ENCODE data around the gene PSMF1.
"Not testable (repeated sequence)": the region's sequence is repeated elsewhere in the genome, so short reads cannot be mapped to it uniquely, and the experiment has no call there.

The PSMF1 gene

GRCh38 chr20:1122388-1123315, 4.2 kb downstream of the PSMF1 start:
- no peak for DNase-seq (ENCODE audit: low read depth)

GRCh38 chr20:1123666-1124065, 5.3 kb downstream of the PSMF1 start:
- DNase-seq (ENCODE audit: low read depth), result no peak

DNA sequence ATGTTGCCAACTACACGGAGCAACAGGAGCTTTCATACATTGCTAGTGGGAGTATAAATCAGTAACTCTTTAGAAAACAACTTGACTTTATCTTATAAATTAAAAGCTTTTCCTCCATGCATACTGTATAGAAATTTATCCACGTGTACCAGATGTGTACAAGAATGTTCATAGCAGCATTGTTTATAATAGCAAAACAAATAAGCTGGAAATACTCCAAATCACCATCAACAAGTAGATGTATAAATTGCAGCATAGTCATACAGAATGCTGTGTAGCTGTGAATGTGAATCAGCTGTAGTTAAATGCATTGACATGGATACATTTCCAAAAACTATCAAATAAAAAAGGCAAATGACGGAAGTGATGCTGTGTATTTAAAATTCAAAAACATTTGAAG, 6.0 kb downstream of the PSMF1 start:
- DNase-seq (ENCODE audit: low read depth), result no peak

DNA sequence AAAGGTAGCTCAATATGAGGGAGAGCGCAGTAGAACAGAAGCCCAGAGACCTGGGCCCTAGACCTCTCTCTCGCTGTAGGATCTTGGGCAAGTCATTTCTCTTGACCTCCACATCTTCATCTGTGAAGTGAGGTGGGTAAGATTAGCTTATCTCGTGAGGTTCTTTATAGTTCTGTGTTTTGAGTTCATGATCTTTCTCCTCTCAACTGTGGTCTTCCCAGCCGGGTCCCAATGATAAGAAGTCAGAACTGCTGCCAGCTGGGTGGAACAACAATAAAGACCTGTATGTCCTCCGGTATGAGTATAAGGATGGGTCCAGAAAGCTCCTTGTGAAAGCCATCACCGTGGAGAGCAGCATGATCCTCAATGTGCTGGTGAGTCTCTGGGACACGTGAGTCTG, 6.9 kb downstream of the PSMF1 start:
- no peak for DNase-seq (ENCODE audit: low read depth)

- no peak for DNase-seq (ENCODE audit: low read depth)
These were observed 9.4 kb downstream of the PSMF1 start for GRCh38 chr20:1127840-1128239.

GRCh38 chr20:1130058-1130694, 11.8 kb downstream of the PSMF1 start:
- no peak for DNase-seq (ENCODE audit: low read depth)

- DNase-seq (ENCODE audit: low read depth), result no peak
These were observed 12.4 kb downstream of the PSMF1 start for GRCh38 chr20:1130847-1131246.

DNA sequence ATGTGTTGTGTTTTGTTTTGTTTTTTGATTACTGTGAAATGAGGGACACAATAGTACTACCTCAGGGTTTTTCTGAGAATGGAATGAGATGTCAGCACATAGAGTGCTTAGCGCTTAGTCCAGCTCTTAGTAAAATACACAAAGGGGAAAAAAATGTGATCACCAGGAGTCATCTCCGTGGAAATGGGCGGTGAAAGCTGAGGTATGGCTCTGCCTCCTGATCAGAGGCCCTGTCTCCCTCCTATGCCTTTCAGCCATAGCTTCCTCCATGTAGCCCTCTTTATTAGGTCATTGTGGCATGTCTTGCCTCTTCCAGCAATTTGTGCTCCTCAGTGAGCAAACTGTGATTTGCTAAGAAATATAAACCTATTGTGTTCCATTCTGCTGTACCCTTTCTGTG, 13.0 kb downstream of the PSMF1 start:
- DNase-seq (ENCODE audit: low read depth), result no peak

DNA sequence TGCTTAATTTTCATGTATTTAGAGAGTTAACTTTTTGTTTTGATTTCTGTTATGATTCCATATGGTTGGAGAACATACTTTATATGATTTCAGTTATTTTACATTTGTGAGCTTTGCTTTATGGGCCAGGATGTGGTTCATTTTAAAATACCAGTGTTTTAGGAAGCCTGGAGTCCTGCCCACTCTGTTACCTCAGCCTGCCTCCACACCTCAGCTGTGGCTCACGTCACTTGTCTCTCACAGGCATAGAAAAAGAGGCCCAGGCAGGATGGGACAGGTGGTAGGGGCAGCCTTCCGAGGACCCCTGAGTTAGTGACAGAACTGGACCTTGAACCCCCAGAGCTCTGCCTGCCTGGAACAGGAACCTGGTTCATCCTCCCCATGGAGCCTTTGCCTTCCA, 16.0 kb downstream of the PSMF1 start:
- DNase-seq (ENCODE audit: low read depth), result no peak

GRCh38 chr20:1134836-1135235, 16.4 kb downstream of the PSMF1 start:
- no peak for DNase-seq (ENCODE audit: low read depth)

DNA sequence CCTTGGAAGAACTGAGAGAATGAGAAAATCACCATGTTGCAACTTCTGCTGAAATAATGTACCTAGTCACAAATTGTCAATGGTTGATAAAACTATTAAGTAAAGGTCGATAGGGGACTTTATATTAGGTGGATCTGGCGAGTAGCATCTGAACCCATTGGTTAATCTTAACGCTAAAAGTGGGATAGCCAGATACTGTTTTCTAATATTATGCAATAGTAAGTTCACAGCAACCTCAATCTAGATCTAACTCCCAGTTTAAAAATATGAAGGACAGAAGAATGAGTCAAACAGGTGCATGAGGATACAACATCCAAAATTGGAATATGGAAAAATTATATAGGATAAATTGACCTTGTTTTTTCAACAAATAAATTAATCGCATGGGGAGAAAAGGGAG, 18.8 kb downstream of the PSMF1 start:
- no peak for DNase-seq (ENCODE audit: low read depth)

GRCh38 chr20:1144401-1145172, 26.2 kb downstream of the PSMF1 start:
- no peak for DNase-seq (ENCODE audit: low read depth)

DNA sequence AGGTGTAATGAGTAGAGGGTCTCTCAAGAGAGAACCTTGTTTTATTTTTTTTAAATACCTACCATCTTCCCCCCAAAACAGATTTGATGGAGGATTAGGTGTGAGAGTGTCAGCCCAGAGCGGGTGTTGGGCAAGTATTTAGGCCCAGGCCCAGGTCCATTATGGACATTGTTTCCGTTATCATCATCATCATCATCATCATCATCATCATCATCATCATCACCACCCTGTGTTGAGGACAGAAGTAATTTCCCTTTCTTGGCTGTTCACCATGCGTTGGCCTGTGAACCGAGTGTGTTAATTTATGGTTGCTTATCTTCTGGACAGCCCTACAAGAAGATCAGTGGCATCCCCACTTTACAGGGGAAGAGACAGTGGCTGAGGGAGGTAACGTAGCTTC, 28.6 kb downstream of the PSMF1 start:
- DNase-seq (ENCODE audit: low read depth), result no peak

GRCh38 chr20:1149812-1150211, 31.4 kb downstream of the PSMF1 start:
- not testable (repeated sequence) for DNase-seq (ENCODE audit: low read depth)

DNA sequence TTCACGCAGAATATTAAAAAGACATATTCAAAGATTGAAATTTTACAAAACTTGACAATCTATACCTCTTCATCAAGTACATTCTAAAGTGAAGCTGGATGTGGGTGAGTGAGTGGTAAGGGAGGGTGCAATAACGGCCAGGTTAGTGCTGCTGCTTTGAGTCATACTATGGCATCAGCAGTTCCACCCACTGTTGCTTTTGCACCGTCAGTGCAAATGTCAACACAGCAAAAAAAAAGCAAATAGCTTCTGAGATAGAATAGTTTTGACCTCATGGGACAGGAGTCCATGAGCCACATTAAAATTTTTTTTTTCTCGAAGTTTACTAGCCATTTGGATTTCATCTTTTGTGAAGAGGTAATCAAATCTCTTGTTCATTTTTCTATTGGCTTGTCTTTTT, 31.8 kb downstream of the PSMF1 start:
- no peak for DNase-seq (ENCODE audit: low read depth)

DNA sequence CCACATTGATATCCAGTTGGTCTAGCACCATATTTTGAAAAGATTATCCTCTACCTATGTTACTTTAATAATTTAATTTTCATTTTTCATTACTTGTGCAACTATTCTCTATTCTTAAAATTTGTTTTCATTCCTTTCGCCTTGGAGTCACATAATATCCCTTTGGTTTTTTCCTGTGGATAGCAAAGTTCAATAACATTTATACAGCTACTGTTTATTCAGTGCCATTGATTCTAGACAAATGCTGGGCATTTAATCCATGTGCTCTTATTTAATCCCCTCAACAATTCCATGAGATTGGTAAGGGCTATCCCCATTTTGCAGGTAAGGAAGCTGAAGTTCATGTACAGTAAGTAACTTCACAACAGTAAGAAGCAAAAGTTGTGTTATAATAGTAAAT, 32.6 kb downstream of the PSMF1 start:
- no peak for DNase-seq (ENCODE audit: low read depth)

DNA sequence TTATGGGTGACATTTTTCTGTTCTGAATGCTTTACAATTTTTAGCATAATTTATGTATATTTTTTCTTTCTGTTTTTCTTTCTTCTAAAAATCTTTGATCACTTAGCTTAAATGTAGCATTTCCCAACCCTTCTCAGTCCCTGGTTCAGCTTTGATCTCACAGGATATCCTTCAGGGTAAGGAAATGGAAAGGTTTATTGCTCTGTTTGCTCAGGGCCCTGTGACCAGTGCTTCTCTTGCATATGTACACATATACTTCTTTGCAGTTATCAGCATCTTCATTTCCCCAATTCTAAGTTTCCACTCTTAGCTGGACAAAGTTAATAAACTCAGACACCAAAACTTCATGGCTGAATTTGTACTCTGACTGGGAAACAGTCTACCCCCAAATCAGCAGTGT, 35.8 kb downstream of the PSMF1 start:
- DNase-seq (ENCODE audit: low read depth), result no peak

DNA sequence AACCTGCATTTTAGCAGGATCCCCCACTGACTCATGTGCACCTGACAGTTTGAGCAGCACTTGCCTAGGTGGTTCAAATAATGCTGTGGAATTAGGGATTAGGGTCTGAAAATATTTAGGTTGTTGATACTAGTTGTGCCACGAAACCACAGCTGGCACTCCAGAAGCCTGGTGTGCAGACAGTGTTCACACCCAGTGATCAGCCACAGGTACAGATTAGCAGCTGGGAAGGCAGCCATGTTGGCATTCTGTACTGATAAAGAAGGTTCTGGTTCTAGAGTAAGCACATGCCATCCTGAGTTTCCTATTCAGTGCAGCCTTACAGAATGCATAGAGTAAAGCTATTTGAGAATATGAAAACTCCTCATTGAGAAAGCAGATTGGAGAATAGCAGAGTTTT, 36.3 kb downstream of the PSMF1 start:
- no peak for DNase-seq (ENCODE audit: low read depth)

GRCh38 chr20:1155342-1155741, 36.9 kb downstream of the PSMF1 start:
- no peak for DNase-seq (ENCODE audit: low read depth)

DNA sequence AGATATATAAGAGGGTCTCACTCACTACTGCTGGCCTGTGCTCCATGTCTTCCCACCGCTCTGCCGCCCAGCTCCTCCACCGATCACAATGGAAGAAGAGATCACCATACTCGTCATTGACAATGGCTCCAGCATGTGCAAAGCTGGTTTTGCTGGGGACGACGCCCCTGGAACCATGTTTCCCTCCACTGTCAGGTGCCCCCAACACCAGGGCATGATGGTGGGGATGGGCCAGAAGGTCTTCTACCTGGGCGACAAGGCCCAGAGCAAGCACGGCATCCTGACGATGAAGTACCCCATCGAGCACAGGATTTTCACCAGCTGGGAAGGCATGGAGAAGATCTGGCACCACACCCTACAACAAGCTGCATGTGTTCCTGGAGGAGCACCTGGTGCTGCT, 42.1 kb downstream of the PSMF1 start:
- no peak for DNase-seq (ENCODE audit: low read depth)

DNA sequence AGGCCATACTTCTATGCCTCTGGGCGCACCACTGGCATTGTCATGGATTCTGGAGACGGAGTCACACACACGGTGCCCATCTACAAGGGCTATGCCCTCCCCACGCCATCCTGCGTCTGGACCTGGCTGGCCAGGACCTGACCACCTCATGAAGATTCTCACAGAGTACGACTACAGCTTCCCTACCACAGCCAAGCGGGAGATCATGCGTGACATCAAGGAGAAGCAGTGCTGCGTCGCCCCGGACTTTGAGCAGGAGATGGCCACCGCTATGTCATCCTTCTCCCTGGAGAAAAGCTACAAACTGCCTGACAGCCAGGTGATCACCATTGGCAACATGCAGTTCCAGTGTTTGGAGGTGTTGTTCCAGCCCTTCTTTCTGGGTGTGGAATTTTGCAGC, 42.6 kb downstream of the PSMF1 start:
- DNase-seq (ENCODE audit: low read depth), result no peak

DNA sequence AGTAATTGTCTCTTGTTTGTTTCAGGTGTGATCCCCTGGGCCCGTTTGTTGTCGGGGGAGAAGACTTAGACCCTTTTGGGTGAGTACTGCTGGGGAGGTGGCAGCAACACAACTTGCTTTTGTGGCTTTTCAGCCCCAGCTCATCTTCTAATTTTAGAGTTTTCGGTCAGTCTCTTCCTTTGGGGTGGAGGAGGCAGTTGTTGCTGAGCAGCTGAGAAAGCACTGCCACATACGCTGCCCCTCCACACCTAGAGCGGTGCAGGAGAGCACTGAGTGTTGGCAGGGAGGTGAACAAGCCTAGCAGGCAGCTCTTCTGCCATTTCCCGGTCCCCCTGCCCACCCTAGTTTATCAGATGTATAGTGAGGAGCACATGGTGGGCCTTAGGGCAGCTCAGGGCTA, 44.7 kb downstream of the PSMF1 start:
- DNase-seq (ENCODE audit: low read depth), result no peak

DNA sequence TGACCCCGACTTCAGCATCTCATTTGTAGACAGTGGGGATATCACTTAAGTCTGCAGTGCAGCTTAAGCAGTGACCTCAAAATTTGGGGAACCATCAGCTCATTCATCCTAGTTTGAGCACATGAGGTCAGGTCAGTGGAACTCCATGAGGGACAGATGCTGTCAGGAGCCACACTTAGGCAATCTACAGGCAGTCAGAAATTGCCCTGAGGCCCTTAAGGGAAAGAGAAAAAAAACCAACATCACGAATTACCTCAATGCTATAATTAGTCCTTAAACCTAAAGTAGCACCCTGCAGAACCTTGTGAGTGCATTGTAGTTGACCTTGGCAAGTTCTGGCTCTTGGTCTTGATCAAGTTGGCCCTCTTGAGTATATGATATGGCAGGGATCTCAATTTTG, 45.3 kb downstream of the PSMF1 start:
- no peak for DNase-seq (ENCODE audit: low read depth)

Measured in stimulated activated CD8-positive, alpha-beta memory T cell treated with anti-CD3 and anti-CD28 coated beads, Interleukin-7, amount 100 ng/mL, for 24 hours (primary cell).